Measurements from ENCODE around the gene KRTAP9-2. TPM values are rescaled to one million over a fixed set of nuclear protein-coding genes. Genes with fewer than 3 reads are reported as not detected.
"Not testable (repeated sequence)": the region's sequence is repeated elsewhere in the genome, so short reads cannot be mapped to it uniquely, and the experiment has no call there.

Gene KRTAP9-2
- total RNA-seq, 1 donor from 2014 or later: not detected

GRCh38 chr17:41271858-41272257, 45.4 kb downstream of the KRTAP9-2 start:
- H3K36me3 Mint-ChIP-seq (ENCODE audit: unreplicated experiment): no peaks in the 10 kb centered on the region
- no peak overlapping the region for H3K27ac Mint-ChIP-seq (ENCODE audit: unreplicated experiment)
- H3K4me1 Mint-ChIP-seq (ENCODE audit: low read depth, unreplicated experiment): no peaks in the 10 kb centered on the region
- no peak overlapping the region for H3K4me3 Mint-ChIP-seq (ENCODE audit: unreplicated experiment)
- no peak for DNase-seq
- no peak for TF ChIP-seq CTCF (IDR thresholded peaks at IDR 0.05; ENCODE audit: partially characterized antibody, unreplicated experiment)
- no peaks in the 10 kb centered on the region for H3K9me3 Mint-ChIP-seq (ENCODE audit: unreplicated experiment)
- peaks cover 4% of the 10 kb centered on the region for H3K27me3 Mint-ChIP-seq (ENCODE audit: unreplicated experiment)

- H3K4me3 Mint-ChIP-seq (ENCODE audit: unreplicated experiment); H3K27me3 Mint-ChIP-seq (ENCODE audit: unreplicated experiment); DNase-seq; H3K36me3 Mint-ChIP-seq (ENCODE audit: unreplicated experiment); H3K4me1 Mint-ChIP-seq (ENCODE audit: low read depth, unreplicated experiment); H3K9me3 Mint-ChIP-seq (ENCODE audit: unreplicated experiment): not testable (repeated sequence)
- peak within 1 kb of the TSS; percentile 43 for H3K27ac Mint-ChIP-seq (ENCODE audit: unreplicated experiment)
These were observed 49.3 kb downstream of the KRTAP9-2 start, which contains the start of gene KRTAP9-7 for GRCh38 chr17:41275648-41276190. KRTAP9-7 (plus strand) TSS chr17:41275698; CDS start chr17:41275698, 0 bp downstream.

Other genes starting within 250 kb of the KRTAP9-2 start
- gene KRT40, start 242.3 kb upstream of the KRTAP9-2 start, total RNA-seq (ENCODE audit: unreplicated experiment): not detected
- not detected for gene KRTAP3-3, start 232.5 kb upstream of the KRTAP9-2 start, total RNA-seq (ENCODE audit: unreplicated experiment)
- not detected for gene KRTAP3-2, start 226.7 kb upstream of the KRTAP9-2 start, total RNA-seq (ENCODE audit: unreplicated experiment)
- gene KRTAP3-1, start 217.5 kb upstream of the KRTAP9-2 start, total RNA-seq (ENCODE audit: unreplicated experiment): not detected
- gene KRTAP1-5, start 199.4 kb upstream of the KRTAP9-2 start, total RNA-seq (ENCODE audit: unreplicated experiment): not detected
- not detected for gene KRTAP1-4, start 196.5 kb upstream of the KRTAP9-2 start, total RNA-seq (ENCODE audit: unreplicated experiment)
- not detected for gene KRTAP1-3, start 191.8 kb upstream of the KRTAP9-2 start, total RNA-seq (ENCODE audit: unreplicated experiment)
- not detected for gene KRTAP1-1, start 185.2 kb upstream of the KRTAP9-2 start, total RNA-seq (ENCODE audit: unreplicated experiment)
- not detected for gene KRTAP2-1, start 179.3 kb upstream of the KRTAP9-2 start, total RNA-seq (ENCODE audit: unreplicated experiment)
- gene KRTAP2-2, start 171.4 kb upstream of the KRTAP9-2 start, total RNA-seq (ENCODE audit: unreplicated experiment): not detected
- gene KRTAP2-3, start 166.5 kb upstream of the KRTAP9-2 start, total RNA-seq (ENCODE audit: unreplicated experiment): not detected
- gene KRTAP2-4, start 160.8 kb upstream of the KRTAP9-2 start, total RNA-seq (ENCODE audit: unreplicated experiment): not detected
- gene KRTAP4-7, start 142.5 kb upstream of the KRTAP9-2 start, total RNA-seq (ENCODE audit: unreplicated experiment): not detected
- not detected for gene KRTAP4-8, start 128.5 kb upstream of the KRTAP9-2 start, total RNA-seq (ENCODE audit: unreplicated experiment)
- gene KRTAP4-16, start 124.4 kb upstream of the KRTAP9-2 start, total RNA-seq (ENCODE audit: unreplicated experiment): not detected
- not detected for gene KRTAP4-9, start 121.3 kb upstream of the KRTAP9-2 start, total RNA-seq (ENCODE audit: unreplicated experiment)
- gene KRTAP4-11, start 108.3 kb upstream of the KRTAP9-2 start, total RNA-seq (ENCODE audit: unreplicated experiment): not detected
- not detected for gene KRTAP4-12, start 102.5 kb upstream of the KRTAP9-2 start, total RNA-seq (ENCODE audit: unreplicated experiment)
- gene KRTAP4-6, start 86.1 kb upstream of the KRTAP9-2 start, total RNA-seq (ENCODE audit: unreplicated experiment): not detected
- not detected for gene KRTAP4-5, start 76.8 kb upstream of the KRTAP9-2 start, total RNA-seq (ENCODE audit: unreplicated experiment)
- not detected for gene KRTAP4-4, start 65.9 kb upstream of the KRTAP9-2 start, total RNA-seq (ENCODE audit: unreplicated experiment)
- gene KRTAP4-3, start 58.4 kb upstream of the KRTAP9-2 start, total RNA-seq (ENCODE audit: unreplicated experiment): not detected
- gene KRTAP4-2, start 48.4 kb upstream of the KRTAP9-2 start, total RNA-seq (ENCODE audit: unreplicated experiment): not detected
- not detected for gene KRTAP4-1, start 41.7 kb upstream of the KRTAP9-2 start, total RNA-seq (ENCODE audit: unreplicated experiment)
- not detected for gene KRTAP9-1, start 36.8 kb upstream of the KRTAP9-2 start, total RNA-seq (ENCODE audit: unreplicated experiment)
- gene KRTAP9-3, start 5.8 kb downstream of the KRTAP9-2 start, total RNA-seq (ENCODE audit: unreplicated experiment): not detected
- gene KRTAP9-8, start 11.4 kb downstream of the KRTAP9-2 start, total RNA-seq (ENCODE audit: unreplicated experiment): not detected
- gene KRTAP9-4, start 23.0 kb downstream of the KRTAP9-2 start, total RNA-seq (ENCODE audit: unreplicated experiment): not detected
- not detected for gene KRTAP9-9, start 28.7 kb downstream of the KRTAP9-2 start, total RNA-seq (ENCODE audit: unreplicated experiment)
- gene KRTAP9-6, start 38.7 kb downstream of the KRTAP9-2 start, total RNA-seq (ENCODE audit: unreplicated experiment): not detected
- gene KRTAP9-7, start 49.0 kb downstream of the KRTAP9-2 start, total RNA-seq (ENCODE audit: unreplicated experiment): not detected
- gene KRTAP29-1, start 76.2 kb downstream of the KRTAP9-2 start, total RNA-seq (ENCODE audit: unreplicated experiment): not detected
- not detected for gene KRTAP16-1, start 82.7 kb downstream of the KRTAP9-2 start, total RNA-seq (ENCODE audit: unreplicated experiment)
- gene KRTAP17-1, start 89.1 kb downstream of the KRTAP9-2 start, total RNA-seq (ENCODE audit: unreplicated experiment): not detected
- gene KRT33A, start 124.2 kb downstream of the KRTAP9-2 start, total RNA-seq (ENCODE audit: unreplicated experiment): not detected
- gene KRT33B, start 143.2 kb downstream of the KRTAP9-2 start, total RNA-seq (ENCODE audit: unreplicated experiment): 0.61 TPM
- not detected for gene KRT34, start 155.7 kb downstream of the KRTAP9-2 start, total RNA-seq (ENCODE audit: unreplicated experiment)
- gene KRT31, start 171.0 kb downstream of the KRTAP9-2 start, total RNA-seq (ENCODE audit: unreplicated experiment): not detected
- not detected for gene KRT37, start 197.9 kb downstream of the KRTAP9-2 start, total RNA-seq (ENCODE audit: unreplicated experiment)
- not detected for gene KRT38, start 214.3 kb downstream of the KRTAP9-2 start, total RNA-seq (ENCODE audit: unreplicated experiment)
- gene KRT32, start 240.7 kb downstream of the KRTAP9-2 start, total RNA-seq (ENCODE audit: unreplicated experiment): not detected

Data from glutamatergic neuron (in vitro differentiated cells).